OCI-LY7 (cell line): ENCODE results near the gene FAM171A2. TPM values are rescaled to one million over a fixed set of nuclear protein-coding genes. Genes with fewer than 3 reads are reported as not detected.
A peak's percentile ranks its signal among the peaks of the same experiment; 100 is the strongest.

Experiments used
- BruUV-seq: library from RNA; stranded (reverse); fragments of 400-500 nt; replicated peaks from 2 replicates; lab custom pipeline; 2021; lab: Mats Ljungman, UMichigan
- CTCF ChIA-PET: fragments of 300-600 bp; sonication (Branson Sonifier 250); formaldehyde crosslinking; loops from one replicate; lab custom pipeline; 2022; ENCODE audit warnings: antibody characterized with exemption; ENCODE audit not compliant: unreplicated experiment; lab: Charles Lee
- POLR2A ChIA-PET: fragments of 300-600 bp; sonication (Branson Sonifier 250); formaldehyde crosslinking; loops from one replicate; lab custom pipeline; 2022; ENCODE audit warnings: antibody characterized with exemption; lab: Charles Lee
- DNase-seq: peaks from one replicate; pipeline ENCODE4 v3.0.0-alpha.2; 2015; ENCODE audit warnings: low spot score
- H2AFZ ChIP-seq: fragments of 200-600 bp; sonication (generic), shearing (Covaris generic); 2 replicates; pipeline ENCODE4 v1.6.1; 2014; ENCODE audit warnings: mild to moderate bottlenecking, antibody characterized with exemption, low read length, moderate library complexity
- H3K27ac ChIP-seq: fragments of 200-600 bp; sonication (generic); 2 replicates; pipeline ENCODE4 v1.5.1; 2014; ENCODE audit warnings: mixed run types, low read depth, mild to moderate bottlenecking, moderate library complexity, low read length, inconsistent platforms; ENCODE audit not compliant: poor library complexity, severe bottlenecking
- H3K36me3 ChIP-seq: fragments of 200-600 bp; sonication (generic); 2 replicates; pipeline ENCODE4 v1.6.1; 2014; ENCODE audit warnings: mild to moderate bottlenecking, antibody characterized with exemption, low read length, moderate library complexity, mixed read lengths; ENCODE audit not compliant: insufficient read depth
- H3K4me1 ChIP-seq: fragments of 200-600 bp; sonication (generic); 2 replicates; pipeline ENCODE4 v1.5.1; 2014; ENCODE audit warnings: mild to moderate bottlenecking, low read length; ENCODE audit not compliant: insufficient read depth, poor library complexity, severe bottlenecking
- H3K4me2 ChIP-seq: fragments of 200-600 bp; sonication (generic); 2 replicates; pipeline ENCODE4 v1.6.1; 2014; ENCODE audit warnings: mild to moderate bottlenecking, low read length
- H3K4me3 ChIP-seq: fragments of 200-600 bp; sonication (generic); 2 replicates; pipeline ENCODE4 v1.5.1; 2014; ENCODE audit warnings: mild to moderate bottlenecking, low read depth, low read length; ENCODE audit not compliant: poor library complexity, severe bottlenecking
- H3K79me2 ChIP-seq: fragments of 200-600 bp; sonication (generic); 2 replicates; pipeline ENCODE4 v1.6.1; 2016; ENCODE audit warnings: low read depth, mild to moderate bottlenecking, low read length, moderate library complexity, mixed read lengths; ENCODE audit not compliant: insufficient read depth
- H3K9me2 ChIP-seq: fragments of 200-600 bp; sonication (generic); 2 replicates; pipeline ENCODE4 v1.6.1; 2016; ENCODE audit warnings: mild to moderate bottlenecking, low read length, mixed read lengths; ENCODE audit not compliant: insufficient read depth
- H3K9me3 ChIP-seq: fragments of 200-600 bp; sonication (generic); 2 replicates; pipeline ENCODE4 v1.6.1; 2014; ENCODE audit warnings: mild to moderate bottlenecking, mixed run types, low read length, mixed read lengths
- H4K20me1 ChIP-seq: fragments of 200-600 bp; sonication (generic); 2 replicates; pipeline ENCODE4 v1.6.1; 2014; ENCODE audit warnings: mild to moderate bottlenecking, antibody characterized with exemption, low read length, moderate library complexity, mixed read lengths; ENCODE audit not compliant: insufficient read depth
- CTCF ChIP-seq: fragments of 200-600 bp; sonication (generic); conservative IDR thresholded peaks from 2 replicates; pipeline ENCODE4 v1.5.1; 2014; ENCODE audit warnings: mild to moderate bottlenecking, antibody characterized with exemption, low read length, moderate library complexity, mixed read lengths
- EZH2phosphoT487 ChIP-seq: fragments of 200-600 bp; sonication (generic); IDR thresholded peaks from 2 replicates; pipeline ENCODE4 v1.6.1; 2018; ENCODE audit warnings: low read depth, borderline replicate concordance, mild to moderate bottlenecking, mixed run types, antibody characterized with exemption, low read length, moderate library complexity, mixed read lengths
- intact Hi-C: fragments of 100-400 bp; cut with micrococcal nuclease; formaldehyde crosslinking; loops from one replicate; pipeline ENCODE4 v1.10.0; 2022; ENCODE audit not compliant: unreplicated experiment
- total RNA-seq, 2 experiments: library from RNA; depleted of rRNA in 1 of 2; stranded (reverse); fragments of >200 nt in 1 of 2; shearing (Covaris generic) in 1 of 2; gene quantifications; 2 replicates each; pipeline ENCODE4 v1.2.3, GENCODE V29; 2014 to 2022

The FAM171A2 gene
- total RNA-seq, 2 experiments from 2014 or later = 3.4 to 4.6 TPM

DNA sequence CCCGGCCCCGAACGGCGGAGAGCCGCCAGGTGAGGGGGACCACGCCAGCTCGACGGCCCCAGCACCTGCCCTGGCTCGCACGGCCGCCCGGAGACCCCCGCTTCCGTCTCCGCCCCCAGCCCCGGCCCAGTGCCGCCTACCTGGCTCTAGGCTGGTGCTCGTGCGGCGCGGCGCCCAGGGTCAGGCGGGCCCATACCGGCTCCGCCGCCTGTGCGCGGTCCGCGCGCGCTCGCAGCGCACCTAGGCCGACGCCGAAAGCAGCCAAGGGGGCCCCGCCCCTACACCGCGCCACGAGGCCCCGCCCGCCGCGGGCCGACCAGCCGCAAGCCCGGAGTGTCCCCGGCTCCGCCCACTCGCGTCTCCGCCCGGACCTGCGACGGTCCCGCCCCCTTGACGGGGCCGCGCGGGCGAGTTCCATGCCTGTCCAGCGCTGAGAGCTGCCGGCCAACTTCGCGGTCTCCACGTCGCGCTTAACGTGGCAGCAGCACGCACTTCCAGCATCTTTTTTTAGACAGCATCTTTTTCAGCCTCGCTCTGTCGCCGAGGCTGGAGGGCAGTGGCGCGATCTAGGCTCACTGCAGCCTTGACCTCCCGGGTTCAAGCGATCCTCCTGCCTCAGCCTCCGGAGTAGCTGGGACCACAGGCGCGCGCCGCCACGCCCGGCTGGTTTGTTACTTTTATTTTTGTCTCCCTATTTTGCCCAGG lies 38.9 kb downstream of the FAM171A2 start, which contains the start of gene SLC25A39:
SLC25A39 (minus strand) TSS at position 253 of the 705 bp plus-strand sequence. CDS start 1,261 bp downstream, outside the sequence.
- Histone ChIP-seq H4K20me1 (no peaks in the 10 kb centered on the region), H3K4me2 (peak within 1 kb of the TSS; percentile 98), H3K4me3 (peak within 1 kb of the TSS; percentile 97), H3K79me2 (peaks cover 11% of the 10 kb centered on the region), H3K9me3 (no peaks in the 10 kb centered on the region), H3K27ac (peak within 1 kb of the TSS; percentile 91), H3K36me3 (peaks cover 34% of the 10 kb centered on the region), H2AFZ (peak within 1 kb of the TSS; percentile 31; the same call in 1 of the 2 replicates), H3K4me1 (peaks cover 34% of the 10 kb centered on the region), H3K9me2 (no peaks in the 10 kb centered on the region)
- intact Hi-C loops = loop anchor here (2.0 to 10.0 kb wide), 5 partner anchors 106 to 250 kb away; partner anchors contain the start of genes G6PC3, HDAC5, HROB and UBTF
- no peak for TF ChIP-seq EZH2phosphoT487
- TF ChIP-seq CTCF = no peak
- no TSS peak for BruUV-seq
- CTCF ChIA-PET = no interaction called here
- POLR2A ChIA-PET = interaction anchor here (0.7 kb wide), 1 partner anchor 23 kb away, joined by 3 read pairs; no protein-coding TSS in a partner anchor
- DNase-seq = peak; percentile 96

GRCh38 chr17:44324092-44324570 lies 39.5 kb downstream of the FAM171A2 start:
- no peak for DNase-seq
- no peak overlapping the region for H2AFZ ChIP-seq
- no peaks in the 10 kb centered on the region for H4K20me1 ChIP-seq
- H3K79me2 ChIP-seq = peaks cover 11% of the 10 kb centered on the region
- H3K4me2 ChIP-seq = peak overlapping the region; percentile 98
- no peaks in the 10 kb centered on the region for H3K9me2 ChIP-seq
- H3K27ac ChIP-seq = peak overlapping the region; percentile 29
- no TSS peak for BruUV-seq
- H3K4me1 ChIP-seq = peaks cover 29% of the 10 kb centered on the region
- H3K4me3 ChIP-seq = peak overlapping the region; percentile 97
- H3K36me3 ChIP-seq = peaks cover 40% of the 10 kb centered on the region
- intact Hi-C loops = loop anchor here (2.0 to 10.0 kb wide), 3 partner anchors 105 to 249 kb away; partner anchors contain the start of genes G6PC3 and UBTF
- ChIA-PET POLR2A (no interaction called here), CTCF (no interaction called here)
- TF ChIP-seq EZH2phosphoT487 (no peak), CTCF (no peak)
- H3K9me3 ChIP-seq = no peaks in the 10 kb centered on the region
